Measurements from ENCODE around the gene CCDC17.
A peak's percentile ranks its signal among the peaks of the same experiment; 100 is the strongest.
"Not testable (repeated sequence)": the region's sequence is repeated elsewhere in the genome, so short reads cannot be mapped to it uniquely, and the experiment has no call there.

Gene CCDC17

DNA sequence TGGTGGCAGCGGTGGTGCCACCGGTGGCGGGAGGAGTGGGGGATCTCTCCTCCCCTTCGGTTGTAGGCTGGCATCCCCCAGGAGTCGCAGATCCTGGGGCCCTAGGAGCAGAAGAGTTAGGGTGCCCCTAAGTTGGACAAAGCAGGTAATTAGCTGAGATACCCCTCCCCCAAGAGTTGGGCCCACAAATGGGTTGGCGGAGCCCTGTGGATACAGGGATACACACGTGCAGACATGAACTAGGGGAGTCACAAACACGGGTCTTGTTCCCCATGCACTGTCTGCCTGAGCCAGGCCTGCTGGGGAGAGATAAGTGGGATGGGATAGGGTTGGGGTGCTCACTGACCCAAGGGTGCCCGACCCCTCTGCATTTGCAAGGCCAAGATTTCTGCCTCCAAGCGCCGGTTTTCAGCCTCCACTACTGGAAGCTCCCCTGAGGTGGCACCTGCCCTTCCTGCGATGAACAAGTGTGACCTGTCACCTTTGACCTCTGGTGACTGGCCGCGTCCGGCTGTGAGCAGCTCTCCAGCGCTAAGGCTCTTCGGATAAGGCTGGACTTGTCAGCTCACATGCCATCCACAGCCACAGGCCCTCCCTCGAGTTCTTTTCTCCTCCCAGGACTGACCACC is 1.8 kb downstream of the CCDC17 start:
- DNase-seq (ENCODE audit: low spot score): no peak

DNA sequence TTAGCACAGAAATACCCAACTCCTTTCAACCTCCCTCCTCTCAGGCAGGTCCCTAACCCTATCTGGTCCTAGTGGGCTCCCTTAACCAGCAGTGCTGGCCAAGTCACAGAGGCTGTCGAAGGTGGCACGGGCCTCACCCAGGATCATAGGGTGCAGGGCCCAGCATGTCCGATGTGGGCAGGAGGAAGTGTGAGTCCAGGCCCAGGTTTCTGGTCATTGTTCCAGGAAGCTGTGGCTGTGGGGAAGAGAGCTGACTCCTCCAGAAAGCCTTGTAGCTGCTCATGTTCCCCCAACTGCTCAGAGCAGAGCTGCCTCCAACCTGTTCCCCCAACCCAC is 2.4 kb downstream of the CCDC17 start:
- no peak for DNase-seq (ENCODE audit: low spot score)

DNA sequence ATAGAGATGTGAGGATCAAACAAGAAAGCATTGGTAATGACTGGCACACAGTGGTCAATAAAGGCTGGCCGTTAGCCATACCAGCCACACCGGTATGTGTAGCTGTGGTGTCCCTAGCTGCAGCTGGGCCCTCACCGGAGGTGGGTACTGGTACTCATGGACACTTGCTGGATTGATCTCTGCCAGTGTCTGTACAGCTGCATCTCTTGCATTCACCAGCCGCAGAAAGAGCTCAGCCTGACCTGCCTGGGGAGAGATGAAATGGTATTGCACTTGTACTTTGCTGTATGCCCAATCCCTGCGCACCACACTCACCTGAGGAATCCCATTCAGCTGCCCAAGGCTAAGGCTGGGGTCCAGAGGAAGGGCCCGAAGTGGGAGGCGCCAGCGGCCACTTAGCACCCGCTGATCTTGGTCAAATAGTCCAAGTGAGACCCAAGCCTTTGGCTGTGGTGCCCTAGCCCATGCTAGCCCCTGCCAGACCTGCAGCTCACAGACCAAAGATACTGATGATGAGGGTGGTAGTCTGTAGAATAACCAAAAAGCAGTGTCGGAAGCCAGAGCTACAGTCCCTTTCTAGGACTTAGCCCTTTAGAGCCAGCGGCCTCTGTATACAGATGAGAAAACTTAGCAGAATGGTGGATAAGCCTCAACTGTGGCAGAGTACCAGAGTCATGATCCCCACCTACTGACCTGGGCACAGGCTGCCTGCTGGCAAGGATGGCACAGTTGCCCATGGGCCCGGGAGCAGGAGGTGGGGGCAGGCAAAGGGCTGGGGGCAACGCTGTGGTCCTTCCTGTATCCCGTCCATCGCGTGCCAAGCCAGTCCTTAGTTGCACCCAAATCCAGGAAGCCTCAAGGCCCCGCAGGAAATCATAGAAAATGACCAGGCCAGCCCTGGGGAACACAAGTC is 3.0 kb downstream of the CCDC17 start:
- no peak for DNase-seq (ENCODE audit: low spot score)

DNA sequence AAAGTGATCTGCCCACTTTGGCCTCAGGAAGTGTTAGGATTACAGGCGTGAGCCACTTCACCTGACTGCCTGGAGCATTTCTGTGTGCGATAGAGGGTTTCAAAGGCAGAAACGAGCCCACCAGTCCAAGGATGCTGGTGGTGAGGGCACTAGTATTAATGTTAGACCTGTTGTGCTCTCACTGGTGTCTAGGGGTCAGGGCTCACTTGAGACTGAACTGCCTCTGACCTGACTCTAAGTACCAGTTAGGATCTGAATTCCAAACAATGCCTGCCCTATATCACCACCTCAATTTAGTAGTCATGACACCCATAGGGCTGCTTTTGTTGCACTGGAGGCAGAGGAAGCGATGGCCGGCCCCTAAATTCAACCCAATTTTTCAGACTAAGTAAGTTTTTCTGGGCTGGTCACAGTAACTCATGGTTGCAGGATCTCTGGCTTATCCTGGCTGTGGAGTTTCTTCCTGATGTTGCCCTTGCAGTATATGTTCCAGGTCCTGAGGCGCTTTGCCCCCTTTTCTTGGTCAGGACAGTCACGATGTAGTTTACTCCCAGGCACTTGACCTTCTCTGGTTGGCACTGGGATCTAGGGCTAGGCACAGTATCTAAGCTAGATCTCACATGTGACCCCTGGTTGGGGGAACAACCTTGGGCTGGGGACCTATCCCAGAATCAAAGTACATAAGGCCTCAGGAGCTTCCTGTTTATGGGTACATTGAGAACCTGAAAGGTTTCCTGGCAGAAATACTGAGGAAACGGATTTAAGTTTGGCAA is 4.5 kb downstream of the CCDC17 start:
- DNase-seq (ENCODE audit: low spot score): no peak

DNA sequence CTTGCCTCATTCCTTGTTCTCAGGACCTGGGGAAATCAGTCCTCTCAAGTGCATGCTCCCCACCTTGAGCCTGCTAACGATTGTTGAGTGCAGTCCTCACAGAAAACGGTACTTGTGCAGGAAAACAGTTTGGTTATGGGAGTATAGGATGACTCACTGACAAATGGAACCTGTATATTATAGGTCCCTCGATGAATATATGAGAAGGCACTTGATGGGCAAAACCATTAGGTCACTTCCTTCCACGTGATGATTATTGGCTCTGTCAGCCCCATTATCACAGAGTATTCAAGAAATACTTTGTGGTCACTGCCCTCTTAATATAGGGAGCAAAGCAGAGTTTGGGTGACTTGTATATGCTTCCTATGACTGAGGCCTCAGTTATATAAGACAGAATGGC is 6.2 kb downstream of the CCDC17 start:
- peak; percentile 88 for DNase-seq (ENCODE audit: low spot score)

DNA sequence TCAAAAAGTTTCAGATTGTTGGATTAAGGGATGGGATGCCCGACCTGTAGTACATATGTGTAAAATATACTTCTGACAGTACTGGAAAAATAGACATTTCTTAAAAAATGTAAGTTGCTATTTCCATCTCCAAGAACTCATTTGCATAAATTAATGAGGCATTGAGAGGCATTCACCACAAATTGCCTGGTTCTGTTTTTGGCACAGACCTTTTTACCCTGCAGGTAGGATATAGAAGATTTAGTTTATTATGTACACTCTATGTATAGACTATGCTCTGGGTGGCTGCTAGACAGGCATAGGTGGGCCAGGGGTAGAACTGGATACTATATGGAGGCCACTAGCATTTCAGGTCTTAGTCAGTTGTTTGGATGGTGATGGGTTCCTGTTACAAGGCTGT is 8.0 kb downstream of the CCDC17 start:
- DNase-seq (ENCODE audit: low spot score): no peak

DNA sequence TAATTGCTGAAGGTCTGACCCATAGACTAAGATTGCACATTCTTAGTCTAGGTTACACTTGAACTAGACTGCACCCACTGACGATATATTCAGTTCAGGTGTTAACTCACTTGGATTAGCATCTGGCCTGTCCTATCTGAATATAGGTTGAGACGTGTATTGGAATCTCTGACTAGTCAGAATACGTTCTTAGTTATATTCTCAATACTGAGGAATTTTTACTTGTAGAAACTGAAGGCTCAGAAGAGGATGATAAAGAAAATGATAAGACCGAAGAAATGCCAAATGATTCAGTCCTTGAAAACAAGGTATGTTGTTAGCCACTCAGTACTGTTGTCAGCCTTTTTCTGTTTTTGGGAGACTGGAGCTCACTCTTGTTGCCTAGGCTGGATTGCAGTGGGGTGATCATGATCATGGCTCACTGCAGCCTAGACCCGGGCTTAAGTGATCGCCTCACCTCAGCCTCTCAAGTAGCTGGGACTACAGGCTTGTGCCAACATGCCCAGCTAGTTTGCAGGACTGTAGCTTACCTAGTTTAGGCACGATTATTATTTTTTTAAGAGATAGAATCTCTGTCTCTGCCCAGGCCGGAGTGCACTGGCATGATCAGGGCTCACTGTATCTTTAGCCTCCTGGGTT is 10.8 kb downstream of the CCDC17 start:
- no peak for DNase-seq (ENCODE audit: low spot score)

DNA sequence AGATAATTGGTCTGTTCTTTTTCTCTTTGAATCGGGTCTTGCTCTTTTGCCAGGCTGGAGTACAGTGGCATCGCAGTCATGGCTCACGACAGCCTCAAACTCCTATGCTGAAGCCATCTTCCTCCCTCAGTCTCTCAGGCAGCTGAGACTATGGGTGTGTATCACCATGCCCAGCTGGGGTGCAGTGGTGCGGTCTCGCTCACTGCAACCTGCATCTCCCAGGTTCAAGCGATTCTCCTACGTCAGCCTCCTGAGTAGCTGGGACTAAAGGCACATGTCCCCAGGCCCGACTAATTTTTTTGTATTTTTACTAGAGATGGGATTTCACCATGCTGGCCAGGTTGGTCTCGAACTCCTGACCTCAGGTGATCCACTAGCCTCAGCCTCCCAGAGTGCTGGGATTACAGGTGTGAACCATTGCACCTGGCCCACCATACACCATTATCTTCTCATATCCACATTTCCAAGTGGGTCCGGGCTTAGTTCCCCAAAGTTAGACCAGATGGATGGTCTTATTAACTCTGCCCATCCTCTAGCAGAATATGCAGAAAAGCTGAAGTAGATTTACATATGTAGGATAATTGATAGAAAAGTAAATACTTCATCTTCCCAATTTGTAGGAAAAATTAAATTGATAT is 13.1 kb downstream of the CCDC17 start:
- no peak for DNase-seq (ENCODE audit: low spot score)

DNA sequence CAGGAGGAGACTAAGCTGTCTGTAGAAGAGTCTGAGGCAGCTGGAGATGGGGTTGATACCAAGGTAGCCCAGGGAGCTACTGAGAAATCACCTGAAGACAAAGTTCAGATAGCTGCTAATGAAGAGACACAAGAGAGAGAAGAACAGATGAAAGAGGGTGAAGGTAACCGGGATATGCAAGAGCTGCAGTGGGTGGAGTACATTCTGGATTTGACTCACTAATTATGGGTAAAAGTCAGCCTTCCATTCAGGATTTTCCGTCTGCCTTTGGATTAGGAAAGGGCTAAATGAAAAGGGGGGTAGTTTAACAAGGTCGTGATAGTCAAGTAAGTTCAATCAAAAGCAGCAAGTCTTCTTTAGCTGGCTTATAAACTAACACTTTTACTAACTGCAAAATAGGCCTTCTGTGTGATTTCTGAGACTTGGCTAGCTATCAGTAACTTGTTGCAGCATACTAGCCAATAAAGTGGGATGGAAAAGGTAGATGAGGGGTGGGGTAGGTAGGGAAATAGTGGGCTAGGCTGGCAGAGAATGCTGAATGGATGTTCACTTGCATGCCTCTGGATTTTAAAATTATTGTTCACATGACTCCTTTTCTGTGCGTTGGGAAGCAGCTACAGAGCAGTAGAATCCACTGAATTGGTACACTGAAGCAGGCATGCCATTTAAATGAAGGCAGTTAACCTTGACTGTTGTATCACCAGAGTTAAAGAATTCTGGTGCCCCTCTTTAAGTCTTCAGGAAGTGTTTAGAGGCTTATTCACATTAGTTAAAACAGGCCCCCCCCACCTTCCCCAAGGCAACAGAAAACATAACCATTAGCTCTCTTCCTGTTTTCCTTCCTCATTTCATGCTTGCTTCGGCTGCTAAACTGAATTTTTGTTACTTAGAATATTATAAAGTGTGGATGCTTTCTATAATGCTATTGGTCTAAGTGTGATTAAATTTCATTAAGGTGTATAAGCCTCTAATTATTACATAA is 15.4 kb downstream of the CCDC17 start:
- no peak for DNase-seq (ENCODE audit: low spot score)

DNA sequence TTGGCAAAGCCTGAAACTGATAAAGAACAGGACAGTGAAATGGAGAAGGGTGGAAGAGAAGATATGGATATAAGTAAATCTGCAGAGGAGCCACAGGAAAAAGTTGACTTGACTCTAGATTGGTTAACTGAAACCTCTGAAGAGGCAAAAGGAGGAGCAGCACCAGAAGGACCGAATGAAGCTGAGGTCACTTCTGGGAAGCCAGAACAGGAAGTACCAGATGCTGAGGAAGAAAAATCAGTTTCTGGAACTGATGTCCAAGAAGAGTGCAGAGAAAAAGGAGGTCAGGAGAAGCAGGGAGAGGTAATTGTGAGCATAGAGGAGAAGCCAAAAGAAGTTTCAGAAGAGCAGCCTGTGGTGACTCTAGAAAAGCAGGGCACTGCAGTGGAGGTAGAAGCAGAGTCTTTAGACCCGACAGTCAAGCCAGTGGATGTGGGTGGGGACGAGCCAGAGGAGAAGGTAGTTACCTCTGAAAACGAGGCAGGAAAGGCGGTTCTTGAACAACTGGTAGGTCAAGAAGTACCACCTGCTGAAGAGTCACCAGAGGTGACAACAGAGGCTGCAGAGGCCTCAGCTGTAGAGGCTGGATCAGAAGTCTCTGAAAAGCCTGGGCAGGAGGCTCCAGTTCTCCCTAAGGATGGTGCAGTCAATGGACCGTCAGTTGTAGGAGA is 16.3 kb downstream of the CCDC17 start:
- DNase-seq (ENCODE audit: low spot score): no peak

DNA sequence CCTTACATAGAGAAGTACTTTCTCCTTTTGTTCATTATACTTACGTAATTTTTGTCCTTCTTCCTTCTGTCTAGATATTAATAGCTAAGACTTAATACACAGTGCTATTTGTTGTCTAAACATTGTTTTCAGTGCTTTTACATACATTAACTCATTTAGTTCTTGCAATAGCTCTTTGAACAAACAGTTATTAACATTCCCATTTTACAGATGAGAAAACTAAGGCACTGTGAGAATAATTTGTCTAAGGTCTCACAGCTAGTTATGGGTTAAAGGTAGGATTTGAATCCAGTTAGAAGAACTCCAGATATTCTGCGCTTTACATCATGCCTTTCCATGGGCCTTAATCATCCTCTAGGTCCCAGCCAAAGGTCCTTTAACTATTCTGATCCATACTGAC is 19.6 kb downstream of the CCDC17 start:
- no peak for DNase-seq (ENCODE audit: low spot score)

DNA sequence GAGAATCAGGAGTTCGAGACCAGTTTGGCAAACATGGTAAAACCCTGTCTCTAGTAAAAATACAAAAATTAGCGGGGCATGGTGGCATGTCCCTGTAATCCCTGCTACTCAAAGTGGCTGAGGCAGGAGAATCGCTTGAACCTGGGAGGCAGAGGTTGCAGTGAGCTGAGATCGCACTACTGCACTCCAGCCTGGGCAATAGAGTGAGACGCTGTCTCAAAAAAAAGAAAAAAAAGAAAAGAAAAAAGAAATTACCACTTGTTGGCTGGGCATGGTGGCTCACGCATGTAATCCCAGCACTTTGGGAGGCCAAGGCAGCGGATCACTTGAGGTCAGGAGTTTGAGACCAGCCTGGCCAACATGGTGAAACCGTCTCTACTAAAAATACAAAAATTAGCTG is 27.1 kb downstream of the CCDC17 start:
- not testable (repeated sequence) for DNase-seq (ENCODE audit: low spot score)

DNA sequence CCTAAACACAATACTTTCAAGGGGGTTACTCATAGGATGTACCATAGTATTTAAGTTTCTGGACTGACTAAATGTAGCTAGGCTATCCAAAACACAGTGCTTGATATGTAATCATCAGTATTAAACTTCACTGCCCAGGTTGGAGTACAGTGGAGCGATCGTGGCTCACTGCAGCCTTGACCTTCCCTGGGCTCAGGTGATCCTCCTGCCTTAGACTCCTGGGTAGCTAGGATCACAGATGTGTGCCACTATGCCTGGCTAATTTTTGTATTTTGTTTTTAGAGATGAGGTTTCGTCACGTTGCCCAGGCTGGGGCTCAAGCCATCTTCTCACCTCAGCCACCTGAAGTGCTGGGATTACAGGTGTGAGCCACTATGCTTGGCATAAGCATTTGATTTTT is 29.4 kb downstream of the CCDC17 start:
- DNase-seq (ENCODE audit: low spot score): no peak

DNA sequence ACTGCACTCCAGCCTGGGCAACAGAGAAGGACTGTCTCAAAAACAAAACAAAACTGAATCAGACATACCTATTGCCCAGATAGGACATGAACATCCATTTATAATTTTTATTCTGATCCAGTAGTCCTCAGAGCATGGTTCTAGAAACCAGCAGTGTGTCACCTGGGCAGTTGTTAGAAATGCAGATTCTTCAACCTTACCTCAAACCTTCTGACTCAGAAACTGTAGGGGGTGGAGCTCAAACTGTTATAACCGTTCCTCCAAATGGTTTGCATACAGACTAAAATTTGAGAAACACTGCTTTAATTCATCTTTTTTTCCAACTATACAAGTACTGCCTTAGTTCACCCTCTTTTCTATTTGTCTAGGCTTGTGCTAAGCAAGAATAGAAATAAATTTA is 34.0 kb downstream of the CCDC17 start:
- DNase-seq (ENCODE audit: low spot score): no peak

DNA sequence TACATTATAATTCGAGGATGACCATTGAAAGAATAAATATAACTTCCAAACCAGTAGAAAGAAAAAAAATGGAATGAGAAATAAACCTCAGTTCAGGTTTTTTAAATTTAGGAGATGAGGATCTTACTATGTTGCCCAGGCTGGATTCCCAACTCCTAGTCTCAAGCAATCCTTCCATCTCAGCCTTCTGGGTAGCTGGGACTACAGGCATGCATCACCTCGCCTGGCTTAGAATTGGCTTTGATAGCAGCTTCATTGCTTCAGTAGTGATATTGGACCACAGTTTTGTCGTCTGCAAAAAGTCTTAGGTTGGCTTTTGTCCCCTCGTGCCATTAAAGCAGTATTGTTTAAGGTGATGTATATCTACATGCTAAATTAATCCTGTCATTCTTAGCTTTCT is 37.1 kb downstream of the CCDC17 start:
- no peak for DNase-seq (ENCODE audit: low spot score)

DNA sequence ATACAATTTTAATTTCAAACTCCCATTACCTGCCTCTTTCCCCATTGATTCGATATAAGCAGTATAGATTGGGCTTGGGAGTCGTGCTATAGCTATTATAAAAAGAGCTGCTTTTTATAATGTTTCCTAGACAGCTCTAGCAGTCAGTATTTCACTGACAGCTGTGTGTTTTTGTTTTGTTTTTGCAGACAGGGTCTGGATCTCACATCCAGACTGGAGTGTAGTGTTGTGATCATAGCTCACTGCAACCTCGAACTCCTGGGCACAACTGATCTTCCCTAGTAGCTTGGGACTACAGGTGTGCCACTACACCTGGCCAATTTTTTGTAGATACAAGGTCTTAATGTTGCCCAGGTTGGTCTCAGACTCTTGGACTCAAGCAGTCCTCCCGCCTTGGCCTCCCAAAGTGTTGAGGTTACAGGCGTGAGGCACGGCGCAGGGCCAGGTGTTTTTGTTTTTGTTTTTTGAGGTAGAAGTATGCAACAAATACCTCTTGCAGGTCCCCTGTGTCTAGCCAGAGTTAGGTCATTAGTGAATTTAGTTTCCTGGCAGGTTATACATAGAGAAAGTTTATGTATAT is 38.3 kb downstream of the CCDC17 start:
- DNase-seq (ENCODE audit: low spot score): no peak

DNA sequence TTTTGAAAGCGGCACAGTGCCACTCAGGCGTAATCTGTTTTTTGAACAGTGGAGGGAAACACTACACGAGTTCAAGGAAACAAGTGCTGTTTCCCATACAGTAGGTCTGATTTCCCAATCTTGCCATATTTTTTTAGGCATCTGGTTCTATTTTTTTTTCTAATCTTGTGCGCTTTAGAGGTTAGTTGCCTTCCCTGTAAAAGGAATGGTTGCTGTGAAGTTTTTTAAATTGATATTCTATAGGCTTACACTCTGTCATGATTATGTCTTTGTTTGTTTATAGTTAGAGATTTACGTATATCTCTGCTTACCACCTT is 38.8 kb downstream of the CCDC17 start:
- DNase-seq (ENCODE audit: low spot score): no peak

DNA sequence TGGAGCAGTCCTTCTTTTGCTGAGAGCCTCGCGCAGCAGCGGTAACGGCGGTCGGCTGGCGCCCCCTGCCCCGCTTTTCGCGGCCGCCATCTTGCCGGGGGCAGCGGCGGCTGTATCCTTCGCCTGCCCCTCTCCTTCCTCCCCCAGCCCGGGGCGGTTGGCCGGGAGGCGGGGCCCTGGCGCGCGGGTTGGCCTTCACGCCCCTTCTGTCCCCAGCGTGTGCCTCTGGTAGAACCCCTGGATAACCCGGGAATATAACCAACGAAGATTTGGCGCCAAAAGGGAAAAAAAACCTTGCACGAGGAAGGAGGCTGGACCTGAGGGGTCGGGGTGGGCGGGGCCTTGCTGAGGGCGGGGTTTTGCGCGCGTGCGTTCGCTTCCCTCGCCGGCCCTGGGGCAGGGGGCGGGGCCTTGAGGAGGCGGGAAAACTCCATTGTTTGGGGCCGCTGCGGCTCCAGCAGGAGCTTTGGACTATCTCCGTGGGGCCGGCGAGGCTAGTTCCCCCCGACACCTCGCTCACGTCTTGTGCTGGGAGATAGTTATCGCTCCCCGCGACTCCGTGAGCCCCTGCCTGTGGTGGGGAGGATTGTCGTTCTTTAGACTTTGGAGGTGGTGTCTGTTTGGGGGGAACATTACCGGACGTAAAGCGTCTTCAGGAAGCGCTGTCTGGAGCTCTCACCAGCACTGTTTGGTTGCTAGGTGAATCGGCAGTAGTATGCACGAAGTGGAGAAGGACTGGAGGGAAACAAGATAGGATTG is 39.3 kb downstream of the CCDC17 start:
- peak; percentile 89 for DNase-seq (ENCODE audit: low spot score)

DNA sequence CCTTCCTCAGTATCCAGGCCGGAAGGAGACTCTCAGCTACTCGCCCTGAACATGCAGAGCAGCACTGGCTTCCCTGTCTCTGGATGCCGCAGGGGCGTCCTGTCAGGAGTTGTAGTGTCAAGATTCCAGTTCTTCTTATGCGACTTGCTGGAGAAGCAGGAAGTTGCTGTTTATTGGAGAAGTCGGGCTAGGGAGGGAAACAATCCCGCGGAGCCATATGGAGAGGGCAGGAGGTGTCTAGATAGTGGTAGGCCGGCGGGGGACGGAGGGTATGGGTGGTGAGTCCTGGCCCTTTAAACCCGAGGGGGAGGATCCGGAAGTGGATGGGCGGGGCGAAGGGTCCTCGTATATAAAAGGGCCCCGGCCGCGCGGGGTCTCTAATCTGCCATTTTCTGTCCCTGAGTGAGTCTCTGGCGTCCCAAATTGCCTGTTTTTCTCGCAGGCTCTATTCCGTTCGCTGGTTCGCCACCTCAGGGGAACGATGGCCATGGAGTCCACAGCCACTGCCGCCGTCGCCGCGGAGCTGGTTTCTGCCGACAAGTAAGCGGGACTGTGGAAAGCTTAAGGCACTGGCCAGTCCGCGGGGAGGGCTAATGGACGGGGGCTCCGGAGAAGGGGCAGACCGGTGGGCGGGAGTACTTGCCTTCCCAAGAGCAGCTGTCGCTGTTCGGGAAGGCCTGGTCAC is 40.0 kb downstream of the CCDC17 start, which contains the start of gene NASP:
NASP (plus strand) TSS at position 376 of the 685 bp plus-strand sequence; CDS start at position 482, 106 bp downstream.
- peak; percentile 82 for DNase-seq (ENCODE audit: low spot score)

Measured in RKO (cell line).